GM12873 (cell line): Measurements from ENCODE around the gene ESYT2.

ENCODE experiments used
- CTCF ChIP-seq: IDR thresholded peaks from 2 replicates; pipeline ENCODE4 v1.5.1; 2012; ENCODE audit warnings: low read depth, mild to moderate bottlenecking, moderate library complexity, low read length, control low read depth; ENCODE audit not compliant: insufficient read depth; ENCODE audit errors: missing control alignments

Gene ESYT2

GRCh38 chr7:158742065-158742821, 87.1 kb downstream of the ESYT2 start:
- TF ChIP-seq CTCF, result no peak

- no peak for TF ChIP-seq CTCF
Observed at GRCh38 chr7:158741294-158741666, 88.0 kb downstream of the ESYT2 start.

- TF ChIP-seq CTCF, result no peak
Observed at GRCh38 chr7:158740657-158741293, 88.5 kb downstream of the ESYT2 start.

GRCh38 chr7:158740013-158740656, 89.2 kb downstream of the ESYT2 start:
- TF ChIP-seq CTCF, result no peak

- TF ChIP-seq CTCF, result no peak
Observed at GRCh38 chr7:158738841-158739240, 90.5 kb downstream of the ESYT2 start.

- TF ChIP-seq CTCF, result no peak
Observed at GRCh38 chr7:158737064-158737695, 92.1 kb downstream of the ESYT2 start.

- TF ChIP-seq CTCF, result no peak
Observed at GRCh38 chr7:158735935-158736334, 93.4 kb downstream of the ESYT2 start.
